HG02852 (cell line): Measurements from ENCODE around the gene OTOS.

Experiments
- ATAC-seq: cut with Tn5 transposase; IDR thresholded peaks from one replicate; pipeline ENCODE4 v1.9.1; 2021; ENCODE audit warnings: mild to moderate bottlenecking, moderate library complexity; ENCODE audit not compliant: unreplicated experiment

OTOS gene

DNA sequence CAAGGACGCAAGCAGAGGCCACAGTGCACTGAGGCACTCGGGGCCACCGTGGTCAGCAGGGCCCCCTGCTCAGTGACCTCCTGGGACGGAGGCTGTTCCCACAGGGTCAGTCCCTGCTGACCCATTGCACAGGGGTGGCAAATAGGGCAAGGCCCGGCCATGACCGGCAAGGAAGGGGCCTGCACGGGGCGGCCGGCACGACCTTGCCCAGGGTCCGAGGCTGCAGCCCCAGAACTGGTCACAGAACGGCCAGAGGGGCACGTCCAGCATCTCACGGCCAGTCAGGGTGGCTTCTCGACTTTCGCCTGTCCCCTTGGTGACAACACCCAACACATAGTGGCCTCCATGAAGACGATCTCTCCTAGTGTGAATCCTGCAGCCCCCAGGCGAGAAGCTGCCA is 27.6 kb upstream of the OTOS start:
- no peak for ATAC-seq

DNA sequence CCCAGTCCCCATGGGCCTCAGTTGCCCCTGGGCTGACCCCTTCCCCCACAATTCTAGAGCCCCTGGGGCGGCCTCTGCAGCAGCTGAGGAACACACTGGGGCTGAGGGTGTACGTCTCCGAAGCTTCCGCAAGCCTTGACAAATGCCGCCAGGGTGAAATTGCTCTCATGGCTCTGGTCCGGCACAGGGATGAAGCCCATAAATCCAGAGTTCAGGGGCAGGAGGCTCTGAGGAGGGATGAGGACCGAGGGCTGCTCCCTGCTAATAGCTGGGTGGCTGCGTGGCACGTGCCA is 27.1 kb upstream of the OTOS start:
- no peak for ATAC-seq

DNA sequence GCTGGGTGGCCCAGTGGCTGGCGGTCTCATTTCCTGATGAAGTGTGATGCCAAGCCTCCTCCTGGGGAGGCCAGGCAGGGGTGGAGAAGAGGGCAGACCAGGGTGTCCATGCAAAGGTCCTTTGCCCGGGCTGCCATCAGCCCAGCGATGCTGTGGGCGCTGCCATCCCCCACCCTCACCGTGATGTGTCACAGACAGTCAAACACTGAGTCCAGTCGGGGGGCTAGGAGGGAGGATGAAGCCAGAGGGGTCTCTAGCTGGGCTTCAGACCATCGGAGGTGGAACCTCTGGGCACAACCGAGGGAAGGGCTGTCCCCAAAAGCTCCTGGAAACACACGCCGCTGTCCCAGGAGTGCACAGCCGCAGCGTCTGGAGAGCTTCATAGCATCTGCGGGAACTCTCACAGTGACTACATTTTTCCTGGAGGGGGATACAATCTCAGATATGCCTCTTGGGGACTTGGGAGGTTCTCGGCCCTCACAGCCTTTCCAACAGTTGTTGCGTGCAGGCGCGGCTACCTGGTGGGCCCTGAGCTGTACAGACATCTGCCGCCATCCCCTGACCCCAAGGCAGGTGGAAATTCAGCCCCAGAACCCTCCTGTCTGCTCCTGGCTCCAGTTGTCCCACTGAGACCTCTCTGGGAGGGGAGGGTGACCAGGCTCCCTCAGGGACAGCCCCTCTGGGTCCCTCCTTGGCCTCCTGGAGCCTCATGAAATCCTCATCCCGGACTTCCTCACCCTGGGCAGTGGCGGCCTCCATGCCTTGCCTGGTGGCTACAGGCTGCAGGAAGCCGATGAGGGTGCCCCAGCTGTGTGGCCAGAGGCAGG is 26.5 kb upstream of the OTOS start:
- ATAC-seq = no peak

DNA sequence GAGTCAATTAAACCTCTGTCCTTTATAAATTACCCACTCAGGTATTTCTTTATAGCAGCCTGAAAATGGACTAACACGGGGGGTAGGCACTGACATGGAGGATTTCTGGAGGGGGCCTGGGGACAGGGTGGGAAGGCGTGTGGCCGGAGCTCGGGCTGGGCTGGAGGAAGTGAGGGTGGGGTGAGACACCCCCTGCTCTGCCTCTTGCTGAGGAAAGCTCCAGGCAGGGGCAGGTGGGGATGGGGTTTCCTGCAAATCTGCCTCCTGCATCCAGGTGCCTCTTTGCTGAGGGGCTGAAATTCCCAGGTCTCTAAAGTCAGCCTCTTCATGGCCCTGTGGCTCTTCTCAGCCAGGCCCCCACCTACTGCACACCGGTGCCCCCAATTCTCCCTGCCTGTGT is 25.7 kb upstream of the OTOS start:
- no peak for ATAC-seq

DNA sequence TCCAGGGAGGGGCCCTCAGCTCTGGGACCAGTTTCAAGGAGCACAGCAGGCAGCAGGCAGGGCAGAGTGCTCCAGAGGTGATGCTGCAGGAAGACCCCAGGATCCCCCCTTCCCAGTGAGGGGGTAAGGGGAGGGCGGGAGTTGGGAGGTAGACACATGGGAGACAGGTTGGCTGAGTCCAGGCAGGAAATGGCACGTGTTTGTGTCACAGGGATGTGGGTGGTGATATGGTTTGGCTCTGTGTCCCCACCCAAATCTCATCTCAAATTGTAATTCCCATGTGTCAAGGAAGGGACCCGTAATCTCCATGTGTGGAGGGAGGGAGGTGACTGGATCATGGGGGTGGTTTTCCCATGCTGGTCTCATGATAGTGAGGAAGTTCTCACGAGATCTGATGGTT is 25.2 kb upstream of the OTOS start:
- ATAC-seq = no peak

DNA sequence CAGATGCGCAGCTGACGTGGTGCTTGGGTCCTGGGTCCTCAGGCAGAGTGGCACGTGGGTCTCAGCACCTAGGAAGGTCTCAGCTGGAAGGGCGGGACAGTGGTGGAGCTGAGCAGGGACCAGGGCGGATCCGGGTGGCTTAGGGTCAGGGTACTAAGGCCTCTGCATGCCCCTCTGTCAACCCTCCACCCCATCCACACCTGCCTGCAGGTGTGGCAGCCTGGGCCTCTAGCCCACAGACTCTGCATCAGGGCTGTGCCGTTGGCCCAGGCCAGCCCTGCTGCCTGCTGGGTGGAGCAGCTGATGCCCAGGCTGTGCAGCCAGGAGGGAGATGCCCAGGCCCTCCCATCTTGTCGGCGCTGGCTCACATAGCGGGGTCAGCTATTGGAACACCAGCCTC is 24.6 kb upstream of the OTOS start:
- no peak for ATAC-seq

DNA sequence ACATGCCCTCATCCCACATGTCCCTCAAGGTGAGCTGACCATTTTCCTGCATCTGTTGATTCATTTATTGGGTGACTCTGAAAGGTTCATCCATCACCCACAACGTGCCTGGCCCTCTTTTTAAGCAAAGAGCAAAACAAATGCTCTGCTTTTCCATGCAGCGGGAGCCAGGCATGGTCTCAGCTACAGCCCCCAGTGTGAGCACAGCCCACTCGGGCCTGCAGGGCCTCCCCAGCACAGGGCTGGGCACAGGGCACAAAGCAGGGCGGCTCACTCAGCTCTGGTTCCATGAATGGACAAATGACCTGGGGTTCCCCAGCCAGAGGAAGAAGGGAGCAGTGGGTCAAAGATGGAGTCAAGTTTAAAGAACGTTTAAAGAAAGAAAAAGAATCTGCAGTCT is 24.1 kb upstream of the OTOS start:
- no peak for ATAC-seq

DNA sequence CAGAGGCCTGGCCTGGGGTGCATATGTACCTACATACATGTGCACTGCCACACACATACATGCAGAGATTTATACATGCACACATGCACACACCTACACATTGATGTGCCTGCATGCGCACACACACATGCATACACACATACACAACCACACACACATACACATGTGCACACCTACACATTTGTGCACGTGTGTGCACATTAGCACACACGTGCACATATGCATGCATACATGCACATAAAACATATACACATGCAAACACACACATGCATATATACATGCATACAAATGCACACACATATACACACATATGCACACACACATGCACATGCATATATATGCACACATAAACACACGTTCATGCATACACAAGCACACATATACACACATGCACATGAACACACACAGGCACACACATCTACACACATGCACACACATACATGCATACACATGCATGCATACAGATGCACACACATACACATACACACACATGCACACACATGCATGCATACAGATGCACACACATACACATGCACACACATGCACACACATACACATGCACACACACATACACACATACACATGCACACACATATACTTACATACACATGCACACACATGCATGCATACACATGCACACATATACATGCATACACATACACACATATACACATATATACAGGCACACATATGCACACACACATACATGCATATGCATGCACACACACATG is 23.6 kb upstream of the OTOS start:
- no peak for ATAC-seq

DNA sequence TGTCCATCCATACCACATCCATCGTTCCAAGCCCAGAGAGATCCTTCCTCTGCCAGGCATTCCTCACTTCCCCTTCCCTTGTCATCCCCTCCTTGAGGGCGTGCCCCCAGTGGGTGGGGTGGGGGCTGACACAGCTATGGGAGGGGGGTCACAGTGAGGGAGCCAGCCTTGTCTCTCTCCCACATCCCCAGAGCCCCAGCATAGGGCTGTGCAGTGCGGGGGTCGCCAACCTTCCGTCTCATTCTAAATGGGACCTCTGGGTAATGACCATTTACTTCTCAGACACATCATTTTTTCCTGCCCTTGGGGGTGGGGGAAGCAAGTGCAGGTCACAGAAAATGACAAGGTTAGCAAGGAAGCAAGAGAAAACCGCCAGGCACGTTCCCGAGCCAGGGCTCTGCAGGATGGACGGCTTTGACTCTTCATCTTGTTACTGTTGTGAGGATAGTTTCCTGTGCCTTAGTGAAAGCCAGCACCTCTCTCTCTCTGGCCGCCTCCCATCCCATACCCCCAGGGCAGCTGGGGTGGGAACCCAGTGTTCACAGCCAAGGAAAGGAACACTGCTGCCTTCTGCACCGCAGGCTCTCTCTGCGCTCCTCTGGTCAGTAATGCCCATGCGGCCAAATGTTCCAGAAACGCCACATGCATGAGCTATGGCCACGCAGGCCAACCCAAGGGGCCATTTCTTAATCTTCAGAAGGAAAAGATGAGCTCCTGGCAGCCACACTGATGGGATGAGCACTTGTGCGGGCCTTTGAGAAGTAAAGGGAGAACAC is 22.7 kb upstream of the OTOS start:
- ATAC-seq = no peak

DNA sequence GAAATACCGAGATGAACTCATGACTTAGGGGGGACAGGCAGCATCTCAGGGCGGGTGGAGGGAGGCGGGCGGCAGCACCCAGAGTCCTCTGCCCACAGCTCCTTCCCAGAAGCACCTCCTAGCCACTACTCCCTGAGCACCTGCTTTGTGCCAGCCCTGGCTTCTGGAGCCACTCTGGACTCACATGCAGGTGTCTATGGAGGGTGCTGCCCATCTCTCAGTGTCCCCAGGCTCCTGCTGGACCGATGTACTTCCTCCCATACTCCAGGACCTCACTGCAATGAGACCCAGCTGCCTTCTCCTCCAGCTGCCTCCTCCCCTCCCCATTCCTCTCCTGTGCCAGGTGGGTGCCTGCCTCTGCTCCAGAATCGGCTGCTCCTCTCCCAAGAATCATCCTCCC is 22.1 kb upstream of the OTOS start:
- no peak for ATAC-seq

DNA sequence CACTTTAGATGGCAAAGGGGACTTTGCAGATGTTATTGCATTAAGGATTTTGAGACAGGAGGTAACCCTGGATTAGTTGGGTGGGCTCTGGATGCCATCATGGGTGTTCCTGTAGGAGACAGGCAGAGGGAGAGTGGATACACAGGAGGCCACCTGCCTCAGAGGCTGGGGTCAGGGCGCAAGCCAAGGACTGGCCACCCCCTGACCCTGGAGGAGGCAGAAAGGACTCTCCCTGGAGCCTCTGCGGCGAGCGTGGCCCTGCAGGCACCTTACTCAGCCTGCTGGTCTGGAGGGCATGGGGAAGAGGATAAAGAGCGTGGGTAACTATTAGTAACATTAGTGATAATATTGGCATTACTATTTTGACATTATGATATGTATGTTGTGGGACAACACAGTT is 21.6 kb upstream of the OTOS start:
- ATAC-seq = no peak

DNA sequence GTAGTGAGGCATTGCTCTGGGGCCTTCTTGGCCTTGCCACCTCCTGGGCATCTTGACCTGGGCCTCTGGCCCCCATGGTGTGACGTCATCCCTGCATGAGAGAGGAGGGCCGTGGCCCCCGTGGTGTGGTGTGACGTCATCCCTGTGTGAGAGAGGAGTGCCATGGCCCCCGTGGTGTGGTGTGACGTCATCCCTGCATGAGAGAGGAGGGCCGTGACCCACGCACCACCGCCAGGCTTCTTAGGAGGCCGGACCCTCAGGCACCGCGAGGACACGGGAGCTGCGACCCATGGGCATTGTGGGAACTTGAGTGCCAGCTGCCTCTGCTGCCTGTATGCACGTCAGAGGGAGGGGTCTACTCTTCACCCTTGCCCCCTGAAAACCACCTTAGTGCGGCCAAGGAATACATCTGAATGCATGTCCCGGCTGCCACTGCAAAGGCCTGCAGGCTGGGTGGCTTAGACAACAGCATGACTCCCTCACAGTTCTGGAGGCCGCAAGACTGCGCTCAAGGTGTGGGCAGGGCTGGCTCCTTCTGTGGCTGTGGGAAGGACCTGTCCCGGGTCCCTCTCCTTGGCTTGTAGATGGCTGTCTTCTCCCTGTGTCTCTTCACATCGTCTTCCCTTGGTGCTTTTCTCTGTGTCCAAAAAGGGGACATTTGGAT is 20.8 kb upstream of the OTOS start:
- no peak for ATAC-seq

DNA sequence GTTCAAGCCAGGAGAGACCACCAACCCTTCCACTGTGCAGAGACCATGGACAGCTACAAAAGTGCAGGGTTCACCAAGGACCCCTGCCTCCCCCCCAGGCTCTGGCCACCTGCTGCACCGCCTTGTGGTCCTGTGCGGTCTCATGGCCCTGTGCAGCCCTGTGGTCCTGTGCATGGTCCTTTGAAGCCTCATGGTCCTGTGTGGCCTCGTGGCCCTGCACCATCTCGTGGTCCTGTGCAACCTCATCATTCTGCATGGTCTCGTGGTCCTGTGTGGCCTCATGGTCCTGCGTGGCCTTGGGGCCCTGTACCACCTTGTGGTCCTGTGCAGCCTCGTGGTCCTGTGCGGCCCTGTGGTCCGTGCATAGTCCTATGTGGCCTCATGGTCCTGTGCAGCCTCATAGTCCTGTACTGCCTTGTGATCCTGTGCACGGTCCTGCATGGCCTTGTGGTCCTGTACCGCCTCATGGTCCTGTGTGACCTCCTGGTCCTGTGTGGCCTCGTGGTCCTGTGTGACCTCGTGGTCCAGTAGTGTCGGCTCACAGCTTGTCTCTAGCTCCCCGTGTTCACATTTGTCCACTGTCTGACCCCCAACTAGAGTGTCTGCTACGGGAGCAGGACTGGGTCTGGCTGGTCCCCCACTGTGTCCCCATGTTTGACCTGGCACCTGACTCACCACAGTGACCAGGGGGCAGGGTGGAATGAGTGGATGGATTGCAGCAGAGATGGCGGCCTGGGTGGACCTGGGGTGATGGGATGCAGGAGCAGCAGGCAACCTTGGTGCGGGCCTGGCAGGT is 20.0 kb upstream of the OTOS start:
- no peak for ATAC-seq

DNA sequence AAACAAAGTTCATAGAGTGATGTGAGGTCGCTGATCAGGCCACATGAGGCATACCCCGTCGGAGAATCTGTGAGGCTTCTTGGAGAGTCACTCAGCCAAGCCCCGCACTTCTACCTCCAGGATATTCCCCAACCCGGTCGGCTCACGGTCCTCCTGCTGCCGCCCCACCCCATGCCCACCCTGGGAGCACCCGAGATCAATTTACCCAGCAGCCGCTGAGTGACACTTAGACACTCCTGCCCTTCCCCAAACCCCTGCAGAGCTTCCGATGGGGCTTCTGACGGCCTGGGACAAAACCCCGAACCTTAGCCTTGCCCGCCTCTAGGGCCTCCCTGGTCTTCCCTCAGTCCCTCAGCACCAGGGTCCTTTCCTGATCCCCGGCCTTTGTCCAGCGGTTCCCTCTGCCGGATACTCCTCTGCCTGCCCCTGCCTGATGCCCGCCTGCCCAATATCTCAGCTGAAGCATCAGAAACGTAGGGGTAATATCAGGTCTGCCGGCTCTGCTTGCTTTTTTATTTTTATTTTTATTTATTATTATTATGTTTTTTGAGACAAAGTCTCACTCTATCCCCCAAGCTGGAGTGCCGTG is 18.9 kb upstream of the OTOS start:
- no peak for ATAC-seq

DNA sequence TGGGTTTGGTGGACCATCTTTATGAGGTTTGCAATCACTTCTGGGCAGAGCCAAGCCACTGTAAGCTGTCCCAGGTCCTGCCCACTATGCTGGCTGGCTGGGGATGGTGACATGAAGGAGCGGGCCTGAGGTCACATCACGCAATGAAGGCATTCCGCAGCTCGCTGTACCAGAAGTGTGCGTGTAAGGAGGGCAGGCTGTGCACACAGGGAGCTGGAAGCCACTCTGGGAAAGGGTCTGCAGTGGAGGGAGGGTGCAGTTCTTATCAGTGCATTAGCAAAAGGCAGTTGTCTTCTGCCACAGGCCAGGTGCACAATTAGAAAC is 16.7 kb upstream of the OTOS start:
- ATAC-seq = no peak

DNA sequence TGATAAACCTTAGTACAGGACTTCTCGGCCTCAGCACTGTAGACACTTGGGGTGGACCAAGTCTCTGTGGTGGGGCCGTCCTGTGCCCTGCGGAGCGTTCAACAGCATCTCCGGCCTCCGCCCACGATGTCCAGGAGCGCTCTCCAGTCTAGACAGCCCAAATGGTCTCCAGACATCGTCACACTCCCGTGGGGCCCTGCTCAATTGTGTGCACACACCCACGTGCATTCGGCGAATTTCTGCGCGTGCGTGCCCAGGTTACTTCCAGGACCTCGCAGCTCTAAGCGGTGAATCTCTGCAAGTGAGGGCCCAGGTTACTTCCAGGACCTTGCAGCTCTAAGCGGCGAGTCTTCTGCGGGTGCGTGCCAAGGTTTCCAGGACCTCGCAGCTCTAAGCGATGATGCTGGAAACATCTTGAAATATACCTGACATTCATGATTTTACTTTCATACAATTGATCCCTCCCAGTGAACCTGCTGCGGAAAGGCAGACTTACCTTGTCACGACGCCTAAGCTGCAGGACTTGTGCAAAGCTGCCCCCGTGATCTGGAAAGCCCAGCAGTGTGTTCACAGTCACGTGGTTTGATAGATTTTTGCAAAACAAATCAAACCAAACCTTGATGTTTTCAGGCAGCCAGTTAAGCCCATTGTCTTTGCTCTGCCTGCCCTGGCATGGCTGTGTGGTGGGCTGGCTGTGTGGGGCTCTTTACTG is 16.1 kb upstream of the OTOS start:
- no peak for ATAC-seq

DNA sequence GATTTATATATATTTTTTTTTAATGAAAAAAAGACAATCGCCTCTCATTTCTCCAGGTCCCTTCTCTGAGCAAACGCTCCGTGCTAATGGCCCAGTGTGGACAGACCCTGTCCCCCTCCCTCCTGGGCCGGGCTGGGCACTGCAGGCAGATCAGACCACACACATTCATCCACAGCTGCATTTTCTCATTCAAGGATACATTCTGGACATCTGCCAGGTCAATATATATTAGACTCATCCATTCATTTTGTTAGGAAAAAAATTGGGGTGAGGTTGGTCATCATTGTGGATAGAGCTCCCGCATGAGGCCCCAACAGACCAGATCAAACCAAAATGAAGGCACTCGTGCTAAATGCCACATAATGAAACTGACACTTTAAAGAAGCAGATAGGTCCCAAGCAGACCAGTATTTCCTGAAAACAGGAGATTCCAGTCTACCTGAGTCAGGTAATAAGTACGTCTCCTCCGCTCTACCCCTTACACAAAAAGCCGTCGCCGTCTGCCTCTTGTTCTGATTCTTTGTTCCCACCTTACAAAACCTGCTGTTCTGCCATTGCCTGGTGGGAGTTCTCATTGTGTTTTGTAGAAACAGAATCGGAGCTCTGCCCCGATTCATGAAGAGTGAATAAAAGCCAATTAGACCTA is 15.4 kb upstream of the OTOS start:
- no peak for ATAC-seq

DNA sequence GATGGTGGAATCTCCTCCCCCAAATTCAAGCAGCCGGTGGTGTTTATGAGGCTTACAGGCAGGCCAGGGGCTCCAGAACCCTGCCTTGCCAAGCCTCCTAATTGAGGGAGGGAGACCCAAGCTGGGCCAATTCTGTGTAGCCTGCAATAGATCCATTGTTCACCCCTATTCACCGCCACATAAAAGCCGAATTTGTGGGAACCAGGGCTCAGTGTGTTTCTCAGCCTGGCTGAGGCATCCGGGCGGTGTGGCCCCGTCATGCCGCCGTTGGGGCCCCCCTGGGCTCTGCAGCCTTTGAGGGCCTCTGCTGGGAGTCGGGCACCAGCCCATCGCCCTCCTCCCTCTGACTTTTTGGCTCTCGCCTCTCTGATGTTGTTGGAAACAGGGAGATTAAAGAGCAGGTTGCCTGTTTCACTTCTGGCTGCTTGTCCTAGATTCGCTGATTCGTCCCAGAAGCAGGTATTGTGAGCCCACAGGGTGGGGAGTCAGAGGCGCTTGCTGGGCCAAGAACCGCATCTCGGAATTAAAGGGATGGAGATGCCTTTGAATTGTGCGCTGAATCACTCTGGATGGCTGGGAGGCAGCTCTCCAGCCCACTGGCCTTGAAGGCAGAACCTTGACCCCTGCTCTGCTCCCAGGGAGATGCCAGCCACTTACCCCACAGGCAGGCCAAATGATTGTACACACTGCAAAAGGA is 14.7 kb upstream of the OTOS start:
- ATAC-seq = no peak

DNA sequence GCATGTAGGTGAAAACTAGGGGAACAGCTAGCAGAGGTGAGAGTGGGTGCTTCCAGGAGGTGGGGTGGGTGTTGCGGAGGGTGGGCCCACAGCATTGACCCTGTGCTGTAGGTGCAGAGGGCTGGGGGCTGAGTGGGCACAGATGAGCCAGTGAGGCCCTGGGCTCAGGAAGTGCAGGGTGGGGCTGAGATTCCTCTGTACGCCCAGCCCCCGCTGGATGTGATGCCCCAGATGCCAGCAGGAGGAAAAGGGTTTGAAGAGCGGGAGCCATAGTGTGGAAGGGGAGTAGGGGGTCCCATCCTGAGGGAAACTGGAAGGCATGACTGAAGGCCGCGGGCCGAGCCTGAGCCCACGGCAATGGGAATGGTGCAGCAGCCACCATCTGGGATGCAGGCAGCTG is 14.1 kb upstream of the OTOS start:
- no peak for ATAC-seq
